GM15510 (cell line): ENCODE results near the gene TRIP10.

Experiments
- POLR2A ChIP-seq: IDR thresholded peaks from 3 replicates; pipeline ENCODE4 v1.6.1; 2011; ENCODE audit warnings: borderline replicate concordance; ENCODE audit not compliant: insufficient read length; ENCODE audit errors: extremely low read depth

TRIP10 gene

GRCh38 chr19:6779206-6779605 lies 39.7 kb downstream of the TRIP10 start:
- TF ChIP-seq POLR2A: no peak

DNA sequence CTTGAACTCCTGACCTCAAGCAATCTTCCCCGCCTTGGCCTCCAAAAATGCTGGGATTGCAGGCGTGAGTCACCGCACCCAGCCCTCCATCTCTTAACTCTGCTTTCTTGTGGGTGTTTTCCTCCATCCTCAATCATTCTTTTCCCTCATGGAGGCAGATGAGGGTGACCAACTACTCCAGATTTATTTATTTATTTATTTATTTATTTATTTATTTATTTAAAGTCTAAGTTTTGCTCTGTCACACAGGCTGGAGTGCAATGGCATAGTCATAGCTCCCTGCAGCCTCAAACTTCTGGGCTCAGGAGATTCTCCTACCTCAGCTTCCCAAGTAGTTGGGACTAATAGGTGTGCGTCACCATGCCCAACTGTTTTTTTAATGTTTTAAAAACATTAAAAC lies 47.9 kb downstream of the TRIP10 start:
- TF ChIP-seq POLR2A: no peak

GRCh38 chr19:6788896-6789295 lies 49.4 kb downstream of the TRIP10 start:
- no peak for TF ChIP-seq POLR2A

GRCh38 chr19:6790194-6791128 lies 51.0 kb downstream of the TRIP10 start:
- no peak for TF ChIP-seq POLR2A

DNA sequence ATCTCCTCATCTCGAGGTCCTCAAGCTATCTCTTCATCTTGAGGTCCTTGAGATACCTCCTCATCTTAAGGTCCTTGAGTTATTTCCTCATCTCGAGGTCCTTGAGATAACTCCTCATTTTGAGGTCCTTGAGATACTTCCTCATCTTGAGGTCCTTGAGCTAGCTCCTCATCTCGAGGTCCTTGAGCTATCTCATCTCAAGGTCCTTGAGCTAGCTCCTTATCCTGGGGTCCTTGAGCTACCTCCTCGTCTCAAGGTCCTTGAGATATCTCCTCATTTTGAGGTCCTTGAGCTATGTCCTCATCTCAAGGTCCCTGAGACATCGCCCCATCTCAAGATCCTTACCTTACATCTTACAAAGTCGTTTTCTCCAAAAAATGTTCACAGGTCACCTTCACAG lies 51.8 kb downstream of the TRIP10 start:
- TF ChIP-seq POLR2A: no peak

DNA sequence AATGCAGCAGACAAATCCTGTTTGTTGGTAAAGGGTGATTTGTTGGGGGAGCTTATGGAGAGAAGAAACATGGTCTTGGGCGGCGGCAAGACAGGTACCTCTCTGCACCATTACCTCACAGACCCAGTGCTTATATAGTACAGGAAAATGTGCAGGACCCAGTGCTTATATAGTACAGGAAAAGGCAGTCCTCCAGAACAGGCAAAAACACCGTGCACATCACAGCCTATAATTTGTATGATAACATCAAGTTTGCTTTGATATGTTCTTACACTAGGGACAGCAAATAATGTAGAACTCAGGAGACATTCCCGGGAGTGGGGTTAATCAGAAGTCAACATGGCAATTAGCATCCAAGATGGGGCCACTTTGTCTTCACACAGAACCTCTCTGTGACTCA lies 53.9 kb downstream of the TRIP10 start:
- no peak for TF ChIP-seq POLR2A

GRCh38 chr19:6793973-6794372 lies 54.5 kb downstream of the TRIP10 start:
- no peak for TF ChIP-seq POLR2A

- TF ChIP-seq POLR2A: no peak
Measured at GRCh38 chr19:6794686-6795431, 55.4 kb downstream of the TRIP10 start.

GRCh38 chr19:6796278-6796677 lies 56.8 kb downstream of the TRIP10 start:
- TF ChIP-seq POLR2A: no peak

DNA sequence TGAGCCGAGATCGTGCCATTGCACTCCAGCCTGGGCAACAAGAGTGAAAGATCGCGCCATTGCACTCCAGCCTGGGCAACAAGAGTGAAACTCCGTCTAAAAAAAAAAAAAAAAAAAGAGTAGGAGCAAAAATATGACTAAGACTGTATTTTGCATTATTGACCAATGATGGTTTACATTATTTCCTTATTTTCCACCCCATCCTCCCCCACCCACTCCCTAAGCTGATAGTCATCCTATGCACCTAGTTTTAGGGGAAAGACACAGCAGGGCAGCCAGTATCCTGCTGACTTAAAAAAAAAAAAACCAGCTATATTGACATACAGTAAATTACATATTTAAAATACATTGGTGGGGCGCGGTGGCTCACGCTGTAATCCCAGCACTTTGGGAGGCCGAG lies 58.2 kb downstream of the TRIP10 start:
- no peak for TF ChIP-seq POLR2A

DNA sequence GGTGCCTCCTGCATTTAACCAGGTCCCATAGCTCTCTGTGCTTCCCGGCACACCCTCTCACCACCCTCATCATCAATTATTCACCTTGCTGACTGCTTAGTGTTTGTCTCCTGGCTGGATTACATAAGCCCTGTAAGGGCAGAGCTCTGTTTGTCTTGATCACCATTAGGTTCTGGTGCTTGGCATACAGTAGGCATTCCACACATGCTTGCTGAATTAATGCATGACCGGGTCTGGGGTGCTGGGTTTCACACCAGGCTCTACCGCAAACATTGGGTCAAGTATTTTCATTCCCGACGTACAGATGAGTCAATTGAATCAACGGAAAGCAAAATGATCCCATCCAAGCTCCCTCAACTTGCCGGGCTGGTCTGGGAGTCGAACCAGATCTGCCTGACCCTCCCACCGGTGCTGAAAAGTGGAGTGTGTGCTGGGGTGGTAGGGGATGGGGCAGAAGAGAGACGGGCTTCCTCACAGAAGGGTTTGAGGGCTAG lies 61.6 kb downstream of the TRIP10 start:
- TF ChIP-seq POLR2A: no peak
